ENCODE data around the gene WFIKKN2. TPM values are rescaled to one million over a fixed set of nuclear protein-coding genes. Genes with fewer than 3 reads are reported as not detected.

WFIKKN2 gene
- total and polyA plus RNA-seq, 10 of the 15 experiments (the other 5 are each of a cell fraction or from before 2014, with no cell fraction given) = 0.06 TPM; not detected in 9

- TF ChIP-seq, protein P1, sequence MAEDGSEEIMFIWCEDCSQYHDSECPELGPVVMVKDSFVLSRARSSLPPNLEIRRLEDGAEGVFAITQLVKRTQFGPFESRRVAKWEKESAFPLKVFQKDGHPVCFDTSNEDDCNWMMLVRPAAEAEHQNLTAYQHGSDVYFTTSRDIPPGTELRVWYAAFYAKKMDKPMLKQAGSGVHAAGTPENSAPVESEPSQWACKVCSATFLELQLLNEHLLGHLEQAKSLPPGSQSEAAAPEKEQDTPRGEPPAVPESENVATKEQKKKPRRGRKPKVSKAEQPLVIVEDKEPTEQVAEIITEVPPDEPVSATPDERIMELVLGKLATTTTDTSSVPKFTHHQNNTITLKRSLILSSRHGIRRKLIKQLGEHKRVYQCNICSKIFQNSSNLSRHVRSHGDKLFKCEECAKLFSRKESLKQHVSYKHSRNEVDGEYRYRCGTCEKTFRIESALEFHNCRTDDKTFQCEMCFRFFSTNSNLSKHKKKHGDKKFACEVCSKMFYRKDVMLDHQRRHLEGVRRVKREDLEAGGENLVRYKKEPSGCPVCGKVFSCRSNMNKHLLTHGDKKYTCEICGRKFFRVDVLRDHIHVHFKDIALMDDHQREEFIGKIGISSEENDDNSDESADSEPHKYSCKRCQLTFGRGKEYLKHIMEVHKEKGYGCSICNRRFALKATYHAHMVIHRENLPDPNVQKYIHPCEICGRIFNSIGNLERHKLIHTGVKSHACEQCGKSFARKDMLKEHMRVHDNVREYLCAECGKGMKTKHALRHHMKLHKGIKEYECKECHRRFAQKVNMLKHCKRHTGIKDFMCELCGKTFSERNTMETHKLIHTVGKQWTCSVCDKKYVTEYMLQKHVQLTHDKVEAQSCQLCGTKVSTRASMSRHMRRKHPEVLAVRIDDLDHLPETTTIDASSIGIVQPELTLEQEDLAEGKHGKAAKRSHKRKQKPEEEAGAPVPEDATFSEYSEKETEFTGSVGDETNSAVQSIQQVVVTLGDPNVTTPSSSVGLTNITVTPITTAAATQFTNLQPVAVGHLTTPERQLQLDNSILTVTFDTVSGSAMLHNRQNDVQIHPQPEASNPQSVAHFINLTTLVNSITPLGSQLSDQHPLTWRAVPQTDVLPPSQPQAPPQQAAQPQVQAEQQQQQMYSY (CRISPR knock-in tag; IDR thresholded peaks at IDR 0.05) = no peak
- TF ChIP-seq, protein P2, sequence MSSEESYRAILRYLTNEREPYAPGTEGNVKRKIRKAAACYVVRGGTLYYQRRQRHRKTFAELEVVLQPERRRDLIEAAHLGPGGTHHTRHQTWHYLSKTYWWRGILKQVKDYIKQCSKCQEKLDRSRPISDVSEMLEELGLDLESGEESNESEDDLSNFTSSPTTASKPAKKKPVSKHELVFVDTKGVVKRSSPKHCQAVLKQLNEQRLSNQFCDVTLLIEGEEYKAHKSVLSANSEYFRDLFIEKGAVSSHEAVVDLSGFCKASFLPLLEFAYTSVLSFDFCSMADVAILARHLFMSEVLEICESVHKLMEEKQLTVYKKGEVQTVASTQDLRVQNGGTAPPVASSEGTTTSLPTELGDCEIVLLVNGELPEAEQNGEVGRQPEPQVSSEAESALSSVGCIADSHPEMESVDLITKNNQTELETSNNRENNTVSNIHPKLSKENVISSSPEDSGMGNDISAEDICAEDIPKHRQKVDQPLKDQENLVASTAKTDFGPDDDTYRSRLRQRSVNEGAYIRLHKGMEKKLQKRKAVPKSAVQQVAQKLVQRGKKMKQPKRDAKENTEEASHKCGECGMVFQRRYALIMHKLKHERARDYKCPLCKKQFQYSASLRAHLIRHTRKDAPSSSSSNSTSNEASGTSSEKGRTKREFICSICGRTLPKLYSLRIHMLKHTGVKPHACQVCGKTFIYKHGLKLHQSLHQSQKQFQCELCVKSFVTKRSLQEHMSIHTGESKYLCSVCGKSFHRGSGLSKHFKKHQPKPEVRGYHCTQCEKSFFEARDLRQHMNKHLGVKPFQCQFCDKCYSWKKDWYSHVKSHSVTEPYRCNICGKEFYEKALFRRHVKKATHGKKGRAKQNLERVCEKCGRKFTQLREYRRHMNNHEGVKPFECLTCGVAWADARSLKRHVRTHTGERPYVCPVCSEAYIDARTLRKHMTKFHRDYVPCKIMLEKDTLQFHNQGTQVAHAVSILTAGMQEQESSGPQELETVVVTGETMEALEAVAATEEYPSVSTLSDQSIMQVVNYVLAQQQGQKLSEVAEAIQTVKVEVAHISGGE (CRISPR knock-in tag; IDR thresholded peaks at IDR 0.05) = no peak
- TF ChIP-seq, protein P3, sequence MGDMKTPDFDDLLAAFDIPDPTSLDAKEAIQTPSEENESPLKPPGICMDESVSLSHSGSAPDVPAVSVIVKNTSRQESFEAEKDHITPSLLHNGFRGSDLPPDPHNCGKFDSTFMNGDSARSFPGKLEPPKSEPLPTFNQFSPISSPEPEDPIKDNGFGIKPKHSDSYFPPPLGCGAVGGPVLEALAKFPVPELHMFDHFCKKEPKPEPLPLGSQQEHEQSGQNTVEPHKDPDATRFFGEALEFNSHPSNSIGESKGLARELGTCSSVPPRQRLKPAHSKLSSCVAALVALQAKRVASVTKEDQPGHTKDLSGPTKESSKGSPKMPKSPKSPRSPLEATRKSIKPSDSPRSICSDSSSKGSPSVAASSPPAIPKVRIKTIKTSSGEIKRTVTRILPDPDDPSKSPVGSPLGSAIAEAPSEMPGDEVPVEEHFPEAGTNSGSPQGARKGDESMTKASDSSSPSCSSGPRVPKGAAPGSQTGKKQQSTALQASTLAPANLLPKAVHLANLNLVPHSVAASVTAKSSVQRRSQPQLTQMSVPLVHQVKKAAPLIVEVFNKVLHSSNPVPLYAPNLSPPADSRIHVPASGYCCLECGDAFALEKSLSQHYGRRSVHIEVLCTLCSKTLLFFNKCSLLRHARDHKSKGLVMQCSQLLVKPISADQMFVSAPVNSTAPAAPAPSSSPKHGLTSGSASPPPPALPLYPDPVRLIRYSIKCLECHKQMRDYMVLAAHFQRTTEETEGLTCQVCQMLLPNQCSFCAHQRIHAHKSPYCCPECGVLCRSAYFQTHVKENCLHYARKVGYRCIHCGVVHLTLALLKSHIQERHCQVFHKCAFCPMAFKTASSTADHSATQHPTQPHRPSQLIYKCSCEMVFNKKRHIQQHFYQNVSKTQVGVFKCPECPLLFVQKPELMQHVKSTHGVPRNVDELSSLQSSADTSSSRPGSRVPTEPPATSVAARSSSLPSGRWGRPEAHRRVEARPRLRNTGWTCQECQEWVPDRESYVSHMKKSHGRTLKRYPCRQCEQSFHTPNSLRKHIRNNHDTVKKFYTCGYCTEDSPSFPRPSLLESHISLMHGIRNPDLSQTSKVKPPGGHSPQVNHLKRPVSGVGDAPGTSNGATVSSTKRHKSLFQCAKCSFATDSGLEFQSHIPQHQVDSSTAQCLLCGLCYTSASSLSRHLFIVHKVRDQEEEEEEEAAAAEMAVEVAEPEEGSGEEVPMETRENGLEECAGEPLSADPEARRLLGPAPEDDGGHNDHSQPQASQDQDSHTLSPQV (IDR thresholded peaks at IDR 0.05) = no peak
- TF ChIP-seq CBX3 (IDR thresholded peaks at IDR 0.05; ENCODE audit: borderline replicate concordance, low read depth) (no peak), ZNF217 (IDR thresholded peaks at IDR 0.05) (no peak), SMAD5 (IDR thresholded peaks at IDR 0.05; ENCODE audit: low read depth) (no peak)
- TF ChIP-seq, protein P4, sequence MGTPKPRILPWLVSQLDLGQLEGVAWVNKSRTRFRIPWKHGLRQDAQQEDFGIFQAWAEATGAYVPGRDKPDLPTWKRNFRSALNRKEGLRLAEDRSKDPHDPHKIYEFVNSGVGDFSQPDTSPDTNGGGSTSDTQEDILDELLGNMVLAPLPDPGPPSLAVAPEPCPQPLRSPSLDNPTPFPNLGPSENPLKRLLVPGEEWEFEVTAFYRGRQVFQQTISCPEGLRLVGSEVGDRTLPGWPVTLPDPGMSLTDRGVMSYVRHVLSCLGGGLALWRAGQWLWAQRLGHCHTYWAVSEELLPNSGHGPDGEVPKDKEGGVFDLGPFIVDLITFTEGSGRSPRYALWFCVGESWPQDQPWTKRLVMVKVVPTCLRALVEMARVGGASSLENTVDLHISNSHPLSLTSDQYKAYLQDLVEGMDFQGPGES (IDR thresholded peaks at IDR 0.05) = no peak
Observed at GRCh38 chr17:50837980-50838954, 2.9 kb downstream of the WFIKKN2 start (continued).

All from GM12878 (cell line).